Duodenal mucosa (tissue), 2 donors: ENCODE measurements around the gene SIN3B.
"Not testable (repeated sequence)": the region's sequence is repeated elsewhere in the genome, so short reads cannot be mapped to it uniquely, and the experiment has no call there.

ENCODE experiments used
- H3K27ac ChIP-seq: one replicate; pipeline ENCODE4 v1.7.0; 2013; ENCODE audit warnings: low read depth, low read length
- H3K27me3 ChIP-seq, 2 donors: one replicate each; pipeline ENCODE4 v1.7.0; 2013; ENCODE audit warnings: low read length in 2 of 2, control low read depth in 1 of 2; ENCODE audit not compliant: insufficient read depth in 2 of 2, control insufficient read depth in 1 of 2
- H3K36me3 ChIP-seq, 2 donors: one replicate each; pipeline ENCODE4 v1.7.0; 2013; ENCODE audit warnings: low read length in 2 of 2, control low read depth in 1 of 2; ENCODE audit not compliant: insufficient read depth in 2 of 2, control insufficient read depth in 1 of 2
- H3K4me1 ChIP-seq, 2 donors: one replicate each; pipeline ENCODE4 v1.7.0; 2013; ENCODE audit warnings: low read length in 2 of 2, control low read depth in 1 of 2; ENCODE audit not compliant: insufficient read depth in 2 of 2, control insufficient read depth in 1 of 2
- H3K4me3 ChIP-seq, 2 donors: one replicate each; pipeline ENCODE4 v1.7.0; 2013; ENCODE audit warnings: low read length in 2 of 2, low read depth in 1 of 2
- H3K9ac ChIP-seq, 2 donors: one replicate each; pipeline ENCODE4 v1.7.0; 2013; ENCODE audit warnings: low read length in 2 of 2, low read depth in 1 of 2
- H3K9me3 ChIP-seq, 2 donors: one replicate each; pipeline ENCODE4 v1.7.0; 2013; ENCODE audit warnings: low read length in 2 of 2, control low read depth in 1 of 2; ENCODE audit not compliant: control insufficient read depth in 1 of 2

SIN3B gene

DNA sequence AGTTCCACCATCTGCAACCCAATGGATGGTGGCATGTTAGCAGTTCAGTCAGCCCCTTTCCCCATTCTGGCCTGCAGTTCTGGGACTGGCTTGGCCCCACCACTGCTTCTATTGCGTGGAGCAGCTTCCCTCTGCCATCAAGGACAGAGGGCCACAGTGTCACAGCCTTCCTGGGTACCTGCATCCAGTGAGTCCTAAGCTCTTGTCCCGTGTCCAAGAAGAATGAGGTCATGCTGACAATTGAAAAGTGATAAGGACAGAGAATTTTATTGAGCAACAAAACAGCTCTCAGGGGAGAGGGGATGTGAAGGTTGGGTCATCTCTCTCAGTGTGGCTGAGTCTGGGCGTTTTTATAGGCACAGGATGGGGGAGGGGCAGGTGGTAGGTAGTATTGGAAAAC lies 33.5 kb upstream of the SIN3B start:
- Histone ChIP-seq H3K9me3 (peaks cover 0 to 3% of the 10 kb centered on the region in 2 donors), H3K36me3 (no peaks in the 10 kb centered on the region), H3K9ac (no peak overlapping the region), H3K4me3 (no peak overlapping the region), H3K27me3 (no peaks in the 10 kb centered on the region), H3K4me1 (no peaks in the 10 kb centered on the region), H3K27ac (no peak overlapping the region)

DNA sequence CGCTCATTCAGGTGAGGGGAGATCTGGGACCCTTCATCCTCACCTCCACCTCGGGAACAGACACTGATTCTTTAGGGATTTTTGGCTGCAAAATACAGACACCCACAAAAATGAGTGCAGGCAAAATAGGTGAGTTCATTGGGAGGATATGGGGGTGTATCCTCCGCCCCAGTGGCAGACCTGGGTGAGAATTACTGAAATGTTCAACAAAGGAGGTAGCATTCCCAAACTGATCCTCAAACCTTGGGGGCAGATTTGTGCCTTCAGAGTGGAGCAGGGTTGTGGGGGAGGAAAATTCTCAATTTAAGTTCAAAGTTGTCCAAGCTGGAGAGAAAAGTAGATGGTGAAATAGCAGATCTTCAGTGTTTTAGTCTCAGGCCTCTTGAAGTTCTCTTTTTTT lies 31.3 kb upstream of the SIN3B start:
- H3K4me1 ChIP-seq = no peaks in the 10 kb centered on the region
- H3K9me3 ChIP-seq = peaks cover 0 to 3% of the 10 kb centered on the region in 2 donors
- no peak overlapping the region for H3K9ac ChIP-seq
- no peak overlapping the region for H3K27ac ChIP-seq
- H3K4me3 ChIP-seq = no peak overlapping the region
- H3K27me3 ChIP-seq = no peaks in the 10 kb centered on the region
- H3K36me3 ChIP-seq = no peaks in the 10 kb centered on the region

DNA sequence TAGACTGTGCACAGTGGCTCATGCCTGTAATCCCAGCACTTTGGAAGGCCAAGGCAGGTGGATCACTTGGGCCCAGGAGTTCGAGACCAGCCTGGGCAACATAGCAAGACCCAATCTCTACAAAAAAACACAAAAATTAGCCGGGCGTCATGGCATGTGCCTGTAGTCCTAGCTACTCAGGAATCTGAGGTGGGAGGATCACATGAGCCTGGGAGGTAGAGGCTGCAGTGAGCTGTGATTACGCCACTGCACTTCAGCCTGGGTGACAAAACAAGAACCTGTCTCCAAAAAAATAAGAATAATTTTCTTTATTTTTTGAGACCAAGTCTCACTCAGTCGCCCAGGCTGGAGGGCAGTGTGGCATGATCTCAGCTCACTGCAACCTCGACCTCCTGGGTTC lies 30.9 kb upstream of the SIN3B start:
- not testable (repeated sequence) for H3K4me1 ChIP-seq, H3K27ac ChIP-seq, H3K4me3 ChIP-seq, H3K9ac ChIP-seq, H3K9me3 ChIP-seq, H3K27me3 ChIP-seq, H3K36me3 ChIP-seq

DNA sequence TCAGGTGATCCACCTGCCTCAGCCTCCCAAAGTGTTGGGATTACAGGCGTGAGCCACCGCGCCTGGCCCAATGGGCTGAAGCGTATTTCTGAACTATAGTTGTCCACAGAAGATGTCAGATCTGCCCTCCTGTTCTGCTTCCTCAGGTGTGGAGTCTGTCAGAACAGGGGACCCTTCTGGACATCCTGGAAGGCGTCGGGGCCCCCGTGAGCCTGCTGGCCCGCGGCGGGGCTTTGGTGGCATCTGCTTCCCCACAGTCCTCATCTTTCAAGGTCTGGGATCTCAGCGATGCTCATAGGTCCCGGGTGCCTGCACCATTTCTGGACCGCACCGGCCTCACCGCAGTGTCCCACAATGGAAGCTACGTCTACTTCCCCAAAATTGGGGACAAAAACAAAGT lies 29.5 kb upstream of the SIN3B start:
- Histone ChIP-seq H3K27ac (no peak overlapping the region), H3K36me3 (no peaks in the 10 kb centered on the region), H3K9me3 (peaks cover 0 to 3% of the 10 kb centered on the region in 2 donors), H3K27me3 (no peaks in the 10 kb centered on the region), H3K4me1 (no peaks in the 10 kb centered on the region), H3K9ac (no peak overlapping the region), H3K4me3 (no peak overlapping the region)

DNA sequence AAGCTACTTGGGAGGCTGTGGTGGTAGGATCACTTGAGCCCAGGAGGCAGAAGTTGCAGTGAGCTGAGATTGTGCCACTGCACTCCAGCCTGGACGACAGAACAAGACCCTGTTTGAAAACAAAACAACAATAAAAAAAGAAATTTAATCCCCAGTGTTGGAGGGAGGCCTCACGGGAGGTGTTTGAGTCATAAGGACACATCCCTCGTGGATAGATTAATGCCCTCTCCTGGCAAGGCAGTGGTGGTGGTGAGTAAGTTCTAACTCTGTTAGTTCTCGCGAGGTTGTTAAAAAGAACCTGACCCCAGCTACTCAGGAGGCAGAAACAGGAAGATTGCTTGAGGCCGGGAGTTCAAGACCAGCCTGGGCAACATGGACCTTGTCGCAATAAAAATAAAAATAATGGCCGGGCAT lies 27.6 kb upstream of the SIN3B start:
- Histone ChIP-seq H3K9ac (no peak overlapping the region), H3K27me3 (no peaks in the 10 kb centered on the region), H3K27ac (no peak overlapping the region), H3K9me3 (no peaks in the 10 kb centered on the region), H3K4me1 (no peaks in the 10 kb centered on the region), H3K36me3 (no peaks in the 10 kb centered on the region), H3K4me3 (no peak overlapping the region)

DNA sequence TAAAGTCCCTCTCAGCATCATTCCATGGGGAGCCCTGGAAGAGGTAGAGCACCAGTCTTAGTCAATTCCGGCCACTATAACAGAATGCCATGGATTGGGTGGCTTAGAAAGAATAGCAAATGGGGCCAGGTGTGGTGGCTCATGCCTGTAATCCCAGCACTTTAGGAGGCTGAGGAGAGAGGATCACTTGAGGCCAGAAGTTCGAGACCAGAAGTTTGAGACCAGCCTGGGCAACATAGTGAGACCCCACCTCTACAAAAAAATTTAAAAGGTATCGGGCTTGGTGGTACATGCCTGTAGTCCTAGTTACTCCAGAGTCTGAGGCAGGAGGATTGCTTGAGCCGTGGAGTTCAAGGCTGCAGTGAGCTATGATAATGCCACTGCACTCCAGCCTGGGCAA lies 25.0 kb upstream of the SIN3B start:
- Histone ChIP-seq H3K27ac (no peak overlapping the region), H3K4me3 (no peak overlapping the region), H3K9ac (no peak overlapping the region), H3K4me1 (no peaks in the 10 kb centered on the region), H3K27me3 (no peaks in the 10 kb centered on the region), H3K36me3 (no peaks in the 10 kb centered on the region), H3K9me3 (no peaks in the 10 kb centered on the region)

DNA sequence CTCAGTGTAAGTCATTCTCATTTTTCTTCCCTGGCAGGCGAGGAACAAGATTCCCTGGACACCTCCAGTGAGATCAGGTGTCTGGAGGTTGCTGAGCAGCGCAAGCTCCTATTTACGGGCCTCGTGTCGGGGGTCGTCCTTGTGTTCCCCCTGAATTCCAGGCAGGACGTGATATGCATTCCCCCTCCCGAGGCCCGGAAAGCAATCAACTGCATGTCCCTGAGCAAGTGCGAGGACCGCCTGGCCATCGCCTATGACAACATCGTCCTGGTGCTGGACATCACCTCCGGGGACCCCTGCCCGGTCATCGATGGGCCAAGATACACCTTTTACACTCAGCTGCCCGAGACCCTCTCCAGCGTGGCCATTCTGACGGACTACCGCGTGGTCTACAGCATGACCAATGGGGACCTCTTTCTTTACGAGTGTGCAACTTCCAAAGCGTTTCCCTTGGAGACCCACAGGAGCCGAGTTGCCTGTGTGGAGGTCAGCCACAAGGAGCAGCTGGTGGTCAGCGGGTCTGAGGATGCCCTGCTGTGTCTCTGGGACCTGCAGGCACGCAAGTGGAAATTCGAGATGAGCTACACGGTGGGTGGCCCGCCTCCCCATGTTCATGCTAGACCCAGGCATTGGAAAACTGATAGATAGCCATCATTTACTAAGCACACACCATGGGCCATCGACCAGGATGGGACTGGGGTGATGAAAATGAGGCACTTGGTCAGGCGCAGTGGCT lies 21.5 kb upstream of the SIN3B start:
- no peaks in the 10 kb centered on the region for H3K9me3 ChIP-seq
- H3K4me1 ChIP-seq = no peaks in the 10 kb centered on the region
- H3K27ac ChIP-seq = no peak overlapping the region
- no peaks in the 10 kb centered on the region for H3K27me3 ChIP-seq
- H3K9ac ChIP-seq = no peak overlapping the region
- H3K4me3 ChIP-seq = no peak overlapping the region
- no peaks in the 10 kb centered on the region for H3K36me3 ChIP-seq

DNA sequence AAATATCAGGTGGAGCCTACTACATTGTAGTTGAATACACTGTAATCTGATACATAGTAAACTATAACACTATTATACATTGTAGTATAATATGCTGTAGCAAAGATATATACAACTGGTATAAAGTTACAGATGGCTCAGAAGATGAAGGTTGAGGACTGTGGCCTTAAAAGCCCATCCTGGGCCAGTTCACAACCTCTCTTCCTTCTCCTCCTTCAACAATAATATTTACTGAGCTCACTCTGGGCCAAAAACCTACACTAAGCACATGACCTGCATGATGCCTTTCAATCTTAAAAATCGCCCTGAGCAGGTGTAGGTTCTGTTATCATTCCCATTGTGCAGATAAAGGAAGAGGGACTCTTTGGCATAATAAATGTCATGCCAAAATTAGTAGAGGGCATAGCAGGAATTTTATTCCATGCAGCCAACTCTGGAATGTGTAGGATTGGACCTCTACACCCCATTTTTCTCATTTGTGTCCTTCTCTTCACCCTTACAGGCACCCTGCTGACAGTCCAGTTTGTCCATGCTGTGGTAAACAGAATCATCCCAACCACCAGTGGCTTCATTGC lies 14.6 kb upstream of the SIN3B start:
- Histone ChIP-seq H3K36me3 (no peaks in the 10 kb centered on the region), H3K27me3 (no peaks in the 10 kb centered on the region), H3K4me3 (no peak overlapping the region), H3K4me1 (no peaks in the 10 kb centered on the region), H3K9ac (no peak overlapping the region), H3K27ac (no peak overlapping the region), H3K9me3 (no peaks in the 10 kb centered on the region)

DNA sequence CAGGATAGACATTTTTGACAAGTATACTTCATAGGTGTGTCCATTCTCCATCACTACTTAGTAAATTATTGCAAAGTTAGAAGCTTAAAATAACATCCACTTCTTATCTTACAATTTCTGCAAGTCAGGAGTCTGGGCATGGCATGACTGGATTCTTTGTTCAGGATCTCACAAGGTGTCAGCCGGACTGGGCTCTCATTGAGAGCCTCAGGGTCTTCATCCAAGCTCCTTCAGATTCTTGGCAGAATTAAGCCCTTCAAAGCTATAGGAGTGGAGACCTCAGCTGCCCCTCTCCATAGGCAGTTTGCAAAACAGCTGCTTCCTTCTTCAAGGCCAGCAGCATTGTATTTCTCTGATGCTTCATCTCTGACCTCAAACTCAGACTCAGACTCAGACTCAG lies 9.1 kb upstream of the SIN3B start:
- Histone ChIP-seq H3K4me1 (peaks cover 0 to under 1% of the 10 kb centered on the region in 2 donors), H3K9me3 (no peaks in the 10 kb centered on the region), H3K36me3 (no peaks in the 10 kb centered on the region), H3K27ac (no peak overlapping the region), H3K9ac (no peak overlapping the region), H3K27me3 (no peaks in the 10 kb centered on the region), H3K4me3 (no peak overlapping the region)

DNA sequence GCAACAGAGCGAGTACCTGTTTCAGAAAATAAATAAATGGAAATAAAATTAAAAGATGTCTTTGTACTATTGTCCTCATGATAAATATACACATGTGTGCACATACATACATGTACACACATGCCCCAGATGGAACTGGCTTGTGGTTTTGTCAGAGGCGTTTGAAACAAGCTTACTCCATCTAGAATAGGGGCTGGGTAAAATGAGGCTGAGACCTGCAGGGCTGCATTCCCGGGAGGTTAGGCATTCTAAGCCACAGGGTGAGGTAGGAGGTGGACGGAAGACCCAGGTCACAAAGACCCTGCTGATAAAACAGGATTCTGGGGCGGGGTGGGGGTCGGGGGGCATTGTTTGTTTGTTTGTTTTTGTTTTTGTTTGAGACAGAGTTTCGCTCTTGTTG lies 8.1 kb upstream of the SIN3B start:
- peaks cover 0 to 7% of the 10 kb centered on the region in 2 donors for H3K4me1 ChIP-seq
- H3K36me3 ChIP-seq = no peaks in the 10 kb centered on the region
- no peak overlapping the region for H3K27ac ChIP-seq
- no peak overlapping the region for H3K4me3 ChIP-seq
- H3K9ac ChIP-seq = no peak overlapping the region
- no peaks in the 10 kb centered on the region for H3K9me3 ChIP-seq
- H3K27me3 ChIP-seq = no peaks in the 10 kb centered on the region
